IPS-NIHi7 (cell line): ENCODE results near the gene CMSS1.

Experiments
- DNase-seq: peaks from one replicate; pipeline ENCODE4 v3.0.0; 2012; ENCODE audit warnings: mixed read lengths; ENCODE audit errors: extremely low spot score

CMSS1 gene

GRCh38 chr3:99933971-99934750 lies 116.5 kb downstream of the CMSS1 start:
- DNase-seq, result no peak

DNA sequence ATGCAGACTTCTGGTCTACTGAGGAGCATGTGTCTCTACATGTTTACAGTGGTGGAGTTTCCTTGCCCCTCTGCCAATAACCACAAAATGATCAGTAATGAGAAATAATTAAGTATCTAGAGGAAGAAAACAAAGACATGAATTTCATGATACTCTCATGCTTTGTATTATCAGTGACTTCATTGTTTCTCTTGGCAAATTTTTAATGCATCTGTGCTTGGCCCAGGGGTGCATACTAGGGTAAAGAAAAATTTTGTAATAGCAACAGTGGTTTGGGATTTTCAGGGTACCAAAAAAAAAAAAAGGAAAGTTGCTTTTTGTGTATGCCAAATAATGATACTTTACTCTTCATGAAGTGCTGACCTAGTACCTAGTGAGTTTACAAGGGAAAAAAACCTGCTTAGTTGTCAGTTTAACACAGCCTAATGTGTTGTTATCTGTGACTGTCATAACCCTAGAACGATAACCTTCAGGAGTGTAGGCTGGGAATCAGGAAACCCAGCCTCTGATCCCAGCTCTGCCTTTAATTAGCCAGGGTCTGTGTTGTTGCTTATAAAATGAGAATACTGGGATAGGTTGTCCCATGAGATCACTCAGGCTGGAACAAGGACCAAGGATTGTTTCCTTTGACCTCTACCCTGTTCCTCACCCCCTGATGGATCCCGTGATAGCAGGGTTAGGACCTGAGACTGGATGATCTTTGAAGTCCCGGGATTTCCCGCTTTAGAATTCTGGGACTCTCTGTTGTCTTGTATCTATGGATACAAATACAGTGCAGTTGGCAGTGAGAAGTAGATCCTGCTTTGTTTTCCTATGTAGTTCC lies 117.5 kb downstream of the CMSS1 start:
- DNase-seq, result no peak

DNA sequence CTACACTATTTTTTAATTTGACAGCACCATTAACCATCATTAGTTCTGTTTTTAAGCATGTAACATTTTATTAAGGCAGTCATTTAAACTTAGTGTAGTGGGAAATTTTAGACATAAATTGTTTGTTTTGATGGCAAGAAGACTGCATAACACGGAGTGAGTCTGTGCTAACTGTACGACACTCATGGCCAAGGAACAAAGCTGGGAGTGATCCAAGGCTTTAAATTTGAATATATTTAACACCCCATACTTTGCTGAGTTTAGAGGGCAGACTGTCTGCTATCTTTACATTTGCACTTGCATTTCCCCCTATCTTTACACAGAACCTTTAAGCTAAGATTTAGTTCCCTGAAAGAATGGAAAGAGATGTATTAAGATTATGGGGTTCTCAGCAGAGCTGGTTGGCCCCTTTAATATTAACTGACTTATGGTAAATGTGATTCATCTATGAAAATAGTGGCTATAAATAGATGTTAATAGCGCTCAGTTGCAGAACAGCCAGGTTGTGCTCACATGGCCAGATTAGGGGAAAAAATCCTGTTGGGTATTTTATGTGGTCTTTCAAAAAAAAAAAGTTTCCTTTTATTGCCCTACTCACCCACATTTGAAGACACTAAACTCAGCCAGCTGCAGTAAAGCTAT lies 120.7 kb downstream of the CMSS1 start:
- no peak for DNase-seq

DNA sequence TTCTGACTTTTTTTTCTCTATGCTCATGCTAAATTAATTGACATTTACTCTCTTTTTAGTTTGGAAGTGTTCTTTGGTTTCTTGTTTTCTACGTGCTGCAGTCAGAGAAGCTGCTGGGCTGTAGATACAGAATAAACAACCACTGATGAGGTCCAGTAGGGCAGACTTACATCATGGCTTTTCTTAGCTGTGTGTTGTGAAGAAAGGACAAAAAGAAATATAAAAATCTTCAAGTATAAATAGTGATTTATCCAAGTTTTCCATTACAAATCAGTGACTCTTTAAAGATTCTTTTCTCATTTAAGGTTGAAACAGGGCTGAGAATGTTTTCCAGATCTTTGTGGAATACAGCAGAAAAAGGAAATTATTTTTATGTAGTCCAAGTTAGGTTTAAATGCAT lies 122.2 kb downstream of the CMSS1 start:
- DNase-seq, result no peak

DNA sequence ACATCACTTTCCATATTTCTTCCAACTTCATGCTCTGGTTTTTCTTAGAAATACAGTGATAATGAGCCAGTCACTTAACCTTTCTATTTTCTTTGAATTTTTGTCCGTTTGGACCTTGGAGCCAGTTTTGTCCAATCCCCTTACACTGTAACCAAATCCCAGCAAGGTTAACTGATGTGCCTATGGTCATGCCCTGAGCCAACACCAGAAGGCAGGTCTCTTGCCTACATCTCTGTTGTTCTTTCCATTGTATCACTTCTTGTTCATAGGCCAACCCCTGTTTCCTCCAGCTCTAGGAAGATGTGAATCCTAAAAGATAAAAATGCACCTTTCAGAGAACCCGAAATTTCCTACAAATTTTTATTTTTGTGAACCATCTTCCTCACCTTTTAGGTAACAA lies 122.7 kb downstream of the CMSS1 start:
- no peak for DNase-seq

DNA sequence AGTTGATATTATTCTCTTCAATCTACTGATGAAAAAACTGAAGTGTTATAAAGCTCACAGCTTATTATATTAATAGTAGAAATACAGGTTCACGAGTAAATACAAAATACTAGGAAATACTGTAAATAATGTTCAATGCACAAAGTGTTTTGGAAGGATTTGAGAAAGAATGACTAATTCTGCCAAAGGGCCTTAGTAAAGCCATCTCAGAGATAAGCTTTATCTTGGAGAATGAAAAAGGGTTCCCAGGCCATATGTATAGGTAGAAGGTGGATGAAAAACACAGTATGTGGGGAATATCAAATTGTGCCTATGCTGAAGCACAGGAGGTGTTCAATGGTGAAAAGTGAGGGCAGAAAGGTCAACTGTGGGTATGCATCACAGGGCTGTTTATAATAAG lies 123.5 kb downstream of the CMSS1 start:
- no peak for DNase-seq

DNA sequence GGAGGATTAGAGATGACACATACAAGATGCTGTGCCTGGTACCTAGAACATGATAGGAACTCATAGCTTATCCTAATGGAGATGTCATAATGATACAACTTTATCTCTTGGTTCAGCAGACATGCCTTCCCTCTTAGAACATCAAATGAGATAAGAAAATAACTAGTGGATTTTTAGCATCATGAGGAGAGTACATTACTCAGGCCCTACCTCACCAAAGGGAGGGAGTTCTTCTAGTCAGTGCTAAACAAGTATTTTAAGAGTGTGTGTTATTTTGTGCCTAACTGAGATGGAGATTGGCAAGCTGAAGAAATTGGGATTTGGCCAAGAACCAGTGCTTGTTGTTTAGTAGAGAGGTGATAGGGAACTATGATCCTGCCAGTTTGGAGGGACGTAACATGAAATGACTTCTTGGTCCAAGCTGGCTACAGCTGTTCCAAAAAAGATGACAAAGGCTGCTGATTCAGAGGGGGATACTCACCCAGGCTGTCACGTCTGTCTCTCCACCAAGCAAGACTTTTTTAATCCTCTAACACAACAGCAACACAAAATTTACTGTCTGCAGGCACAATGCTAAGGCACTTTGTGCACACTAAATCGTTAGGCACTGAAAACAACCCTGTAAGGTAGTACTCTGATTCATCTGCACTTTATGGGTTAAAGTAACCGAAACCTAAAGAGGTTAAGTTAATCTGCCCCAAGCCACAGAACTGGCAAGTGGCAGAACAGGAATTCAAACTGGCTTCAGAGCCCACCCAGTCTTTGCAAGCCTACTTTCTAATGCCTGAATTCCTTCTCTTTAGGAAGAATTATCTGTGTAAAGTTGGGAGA lies 126.5 kb downstream of the CMSS1 start:
- DNase-seq, result no peak

DNA sequence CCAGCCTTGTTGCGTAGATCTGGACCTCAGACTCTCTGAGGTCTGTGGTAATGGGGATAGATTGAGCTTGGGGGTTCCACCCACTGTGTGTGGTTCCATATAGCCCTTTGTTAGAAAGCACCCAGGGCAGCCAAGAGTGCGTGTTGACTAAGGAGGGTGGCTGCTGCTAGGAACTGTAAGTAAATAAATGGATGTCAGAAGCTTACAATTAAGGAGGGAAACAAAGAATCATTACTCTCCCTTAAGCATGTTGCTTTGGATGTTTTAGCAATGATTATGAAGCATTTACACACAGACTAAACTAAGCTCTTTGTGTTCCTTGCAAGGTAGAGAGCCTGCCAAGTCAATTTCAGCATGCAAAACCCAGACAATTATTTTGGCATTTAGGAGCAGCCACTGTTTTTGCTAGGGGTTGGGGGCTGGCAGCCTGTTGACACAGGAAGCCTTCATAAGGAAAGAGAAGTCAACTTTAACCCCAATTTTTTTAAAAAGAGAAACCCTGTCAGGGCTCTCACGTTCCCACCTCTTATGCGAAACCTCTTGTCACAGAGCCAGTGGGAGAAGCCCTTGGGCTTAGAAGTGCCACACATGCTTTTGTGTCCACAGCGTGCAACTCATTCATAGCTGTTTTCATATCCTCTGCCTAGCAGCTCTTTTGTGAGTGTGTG lies 127.8 kb downstream of the CMSS1 start:
- no peak for DNase-seq

GRCh38 chr3:99947356-99947755 lies 129.7 kb downstream of the CMSS1 start:
- DNase-seq, result no peak

- no peak for DNase-seq
Measured at GRCh38 chr3:99948467-99949089, 130.9 kb downstream of the CMSS1 start.

- no peak for DNase-seq
Measured at GRCh38 chr3:99949956-99950670, 132.5 kb downstream of the CMSS1 start.

GRCh38 chr3:99950921-99951320 lies 133.3 kb downstream of the CMSS1 start:
- DNase-seq, result no peak

DNA sequence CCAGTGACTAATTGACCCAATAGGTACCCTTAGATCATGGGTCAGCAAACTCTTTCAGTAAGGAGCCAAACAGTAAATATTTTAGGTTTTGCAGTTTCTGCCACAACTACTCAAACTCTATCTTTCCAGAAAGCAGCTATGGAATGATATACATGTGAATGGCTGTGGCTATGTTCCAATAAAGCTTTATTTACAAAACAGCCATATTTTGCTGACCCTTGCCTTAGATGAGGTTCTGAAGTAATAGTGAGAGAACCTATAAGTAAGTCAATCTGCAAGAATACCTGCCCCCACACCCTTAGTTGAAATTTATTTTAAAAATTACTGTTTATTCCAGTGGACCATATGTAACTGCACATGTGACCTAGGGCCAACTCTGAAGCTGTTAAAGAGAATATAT lies 134.0 kb downstream of the CMSS1 start:
- DNase-seq, result no peak

DNA sequence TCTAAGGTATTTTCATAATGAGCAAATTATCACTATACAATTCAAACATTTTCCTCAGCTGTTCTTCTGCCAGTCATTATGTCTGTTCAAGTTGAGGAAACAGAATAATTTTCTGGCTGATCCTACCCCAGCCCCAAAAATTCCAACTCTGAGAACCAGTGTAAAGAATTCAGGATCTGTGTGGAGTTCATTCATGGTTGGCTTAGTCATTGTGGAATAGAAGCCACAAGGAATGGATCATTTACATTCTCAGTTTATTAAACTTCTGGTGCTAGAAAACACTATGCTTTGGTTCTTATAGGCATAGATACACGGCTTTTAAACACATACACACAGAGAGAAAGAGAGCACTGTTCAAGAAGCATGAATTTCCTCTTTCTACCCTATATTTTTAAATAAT lies 134.6 kb downstream of the CMSS1 start:
- DNase-seq, result no peak

DNA sequence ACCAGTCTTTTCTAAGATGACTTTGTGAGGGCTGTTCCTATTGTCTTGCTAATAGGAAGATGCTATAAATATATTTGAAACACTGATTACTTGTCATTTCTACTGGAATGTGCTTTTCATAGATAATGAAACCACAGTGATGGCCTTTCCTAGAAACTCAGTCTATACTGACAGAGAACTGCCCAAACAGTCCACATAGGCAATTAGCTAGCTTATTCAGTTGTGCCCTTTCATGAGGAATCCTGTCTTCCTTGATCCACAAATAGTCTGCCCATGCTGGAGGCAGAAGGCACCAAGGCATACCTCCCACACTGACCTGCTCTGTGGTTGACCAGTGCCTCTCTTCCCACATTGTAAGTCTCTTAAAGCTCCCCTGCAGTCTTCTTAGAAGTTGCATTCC lies 135.9 kb downstream of the CMSS1 start:
- DNase-seq, result no peak

GRCh38 chr3:99954914-99955644 lies 137.4 kb downstream of the CMSS1 start:
- no peak for DNase-seq

GRCh38 chr3:99955773-99956562 lies 138.3 kb downstream of the CMSS1 start:
- DNase-seq, result no peak

DNA sequence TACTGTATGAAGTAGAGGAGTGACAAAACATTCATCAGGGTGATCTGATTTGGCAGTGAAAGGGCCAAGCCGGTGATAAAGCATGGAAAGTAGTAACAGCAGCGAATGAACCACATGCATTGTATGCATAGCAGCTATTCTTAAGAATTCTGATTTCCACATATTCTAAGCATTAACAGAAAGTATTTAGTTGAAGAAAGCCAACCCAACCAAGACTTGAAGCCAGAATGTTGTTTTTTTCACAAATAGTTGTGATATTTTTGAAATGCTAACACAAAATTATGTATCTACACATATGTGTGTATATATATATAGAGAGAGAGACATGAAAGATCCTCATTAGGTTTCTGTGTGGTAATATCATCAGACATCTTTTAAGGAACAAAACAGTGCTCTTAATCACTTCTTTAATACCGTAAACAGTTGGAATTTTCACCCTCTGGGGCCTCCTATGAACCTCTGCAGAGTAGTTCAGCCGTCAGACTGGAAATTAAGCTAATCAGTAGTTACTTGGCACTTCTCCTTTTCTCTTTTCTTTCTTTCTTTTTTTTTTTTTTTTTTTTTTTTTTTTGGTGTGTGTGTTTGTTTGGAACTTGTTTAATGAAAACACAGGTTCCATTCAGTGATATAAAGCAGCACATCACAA lies 139.6 kb downstream of the CMSS1 start:
- DNase-seq, result no peak
